NCI-H82 treated with DMSO at 0.1 percent for 48 hours (cell line): ENCODE measurements around the gene SLA2.
"Not testable (repeated sequence)": the region's sequence is repeated elsewhere in the genome, so short reads cannot be mapped to it uniquely, and the experiment has no call there.

Experiments used
- DNase-seq: peaks from one replicate; lab custom pipeline; 2025; ENCODE audit not compliant: unreplicated experiment; lab: John Stamatoyannopoulos, UW

Gene SLA2

GRCh38 chr20:36576081-36576445, 69.9 kb downstream of the SLA2 start:
- no peak for DNase-seq

GRCh38 chr20:36574366-36575135, 71.4 kb downstream of the SLA2 start:
- DNase-seq, result peak; percentile 45

GRCh38 chr20:36573798-36574365, 72.1 kb downstream of the SLA2 start:
- DNase-seq, result no peak

GRCh38 chr20:36573103-36573797, 72.7 kb downstream of the SLA2 start, which contains the start of gene TGIF2:
Gene TGIF2 (plus strand): TSS chr20:36573597. CDS start chr20:36578775, 5,178 bp downstream.
- DNase-seq, result peak; percentile 79

GRCh38 chr20:36572701-36573102, 73.3 kb downstream of the SLA2 start:
- no peak for DNase-seq

GRCh38 chr20:36571564-36572504, 74.2 kb downstream of the SLA2 start:
- no peak for DNase-seq

- no peak for DNase-seq
Measured at GRCh38 chr20:36569847-36570429, 76.1 kb downstream of the SLA2 start.

GRCh38 chr20:36565520-36565919, 80.5 kb downstream of the SLA2 start:
- no peak for DNase-seq

GRCh38 chr20:36564726-36565121, 81.3 kb downstream of the SLA2 start:
- not testable (repeated sequence) for DNase-seq

GRCh38 chr20:36564078-36564725, 81.8 kb downstream of the SLA2 start:
- DNase-seq, result not testable (repeated sequence)

- DNase-seq, result no peak
Measured at GRCh38 chr20:36563374-36563773, 82.6 kb downstream of the SLA2 start.

- no peak for DNase-seq
Measured at GRCh38 chr20:36562724-36563123, 83.3 kb downstream of the SLA2 start.
